ENCODE data around the gene SECISBP2L.
A peak's percentile ranks its signal among the peaks of the same experiment; 100 is the strongest.

SECISBP2L gene

DNA sequence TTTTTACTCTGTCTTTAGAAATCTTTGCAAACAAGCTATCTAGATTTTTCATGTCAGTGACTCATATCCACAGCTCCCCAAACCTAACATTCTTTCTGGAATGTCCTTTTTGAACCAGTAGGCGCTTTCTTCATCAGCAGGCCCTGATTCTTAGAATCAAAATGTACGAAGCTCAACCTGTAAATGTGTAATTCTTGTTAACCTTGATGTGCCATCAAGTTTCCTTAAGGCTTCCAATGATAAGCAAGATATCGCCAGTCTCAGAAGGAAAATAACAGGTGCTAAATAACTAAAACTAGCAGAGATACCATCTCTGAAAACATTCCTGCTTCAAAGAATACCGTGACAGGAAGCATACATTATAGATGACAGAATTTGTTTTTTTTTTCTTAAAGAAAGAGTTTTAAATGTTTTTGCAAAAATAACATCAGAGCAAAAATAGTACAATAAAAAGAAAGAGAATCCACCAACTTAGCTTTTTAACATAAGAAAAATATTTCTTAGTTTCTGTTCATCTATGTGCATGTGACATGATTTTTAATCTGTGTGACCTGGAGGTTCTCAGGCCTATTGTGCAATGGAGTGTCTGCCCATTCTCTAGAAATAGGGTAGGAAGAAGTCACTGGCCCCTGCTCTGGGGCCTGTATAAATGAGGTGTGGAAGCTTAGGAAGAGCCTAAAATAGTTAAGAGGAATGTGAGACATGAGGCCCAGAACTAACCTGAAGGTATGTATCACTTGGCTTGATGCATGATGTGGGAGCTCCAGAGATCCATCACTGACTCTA lies 14.7 kb upstream of the SECISBP2L start:
- in situ Hi-C loops (cut with HindIII; ENCODE audit: low pct_ligation_motif_present, low sequenced_read_pairs): no loop called here
- Histone ChIP-seq H3K27me3 (replicated peaks) (no peaks in the 10 kb centered on the region), H3K4me3 (ENCODE audit: low read depth, low read length) (no peak overlapping the region), H3K27ac (peak overlapping the region; percentile 18), H3K36me3 (replicated peaks) (no peaks in the 10 kb centered on the region)
- TF ChIP-seq, protein P1, sequence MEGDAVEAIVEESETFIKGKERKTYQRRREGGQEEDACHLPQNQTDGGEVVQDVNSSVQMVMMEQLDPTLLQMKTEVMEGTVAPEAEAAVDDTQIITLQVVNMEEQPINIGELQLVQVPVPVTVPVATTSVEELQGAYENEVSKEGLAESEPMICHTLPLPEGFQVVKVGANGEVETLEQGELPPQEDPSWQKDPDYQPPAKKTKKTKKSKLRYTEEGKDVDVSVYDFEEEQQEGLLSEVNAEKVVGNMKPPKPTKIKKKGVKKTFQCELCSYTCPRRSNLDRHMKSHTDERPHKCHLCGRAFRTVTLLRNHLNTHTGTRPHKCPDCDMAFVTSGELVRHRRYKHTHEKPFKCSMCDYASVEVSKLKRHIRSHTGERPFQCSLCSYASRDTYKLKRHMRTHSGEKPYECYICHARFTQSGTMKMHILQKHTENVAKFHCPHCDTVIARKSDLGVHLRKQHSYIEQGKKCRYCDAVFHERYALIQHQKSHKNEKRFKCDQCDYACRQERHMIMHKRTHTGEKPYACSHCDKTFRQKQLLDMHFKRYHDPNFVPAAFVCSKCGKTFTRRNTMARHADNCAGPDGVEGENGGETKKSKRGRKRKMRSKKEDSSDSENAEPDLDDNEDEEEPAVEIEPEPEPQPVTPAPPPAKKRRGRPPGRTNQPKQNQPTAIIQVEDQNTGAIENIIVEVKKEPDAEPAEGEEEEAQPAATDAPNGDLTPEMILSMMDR (IDR thresholded peaks at IDR 0.05; ENCODE audit: low read depth, low read length, missing control alignments): no peak
- peak; percentile 43 for DNase-seq

DNA sequence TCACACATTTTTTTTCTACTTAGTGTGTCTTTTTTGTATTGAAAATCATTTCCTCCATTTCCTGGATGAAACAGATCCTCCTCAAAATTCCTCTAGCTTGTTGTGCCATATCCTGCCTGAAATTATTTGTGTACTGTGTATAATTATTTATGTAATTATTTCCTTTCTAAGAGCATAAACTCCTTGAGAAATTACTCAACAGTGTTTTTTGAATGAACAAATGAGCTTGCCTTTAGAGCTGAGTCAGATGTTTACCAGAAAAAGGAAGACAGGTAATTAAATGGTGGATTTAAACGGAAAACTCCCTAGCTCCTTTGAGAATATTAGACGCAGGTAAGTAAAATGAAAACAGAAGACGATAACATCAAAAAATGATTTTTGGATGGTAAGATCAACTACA lies 13.2 kb upstream of the SECISBP2L start:
- H3K36me3 ChIP-seq (replicated peaks): no peaks in the 10 kb centered on the region
- DNase-seq: no peak
- no peak overlapping the region for H3K4me3 ChIP-seq (ENCODE audit: low read depth, low read length)
- no peaks in the 10 kb centered on the region for H3K27me3 ChIP-seq (replicated peaks)
- H3K27ac ChIP-seq: no peak overlapping the region
- TF ChIP-seq, protein P1 (IDR thresholded peaks at IDR 0.05; ENCODE audit: low read depth, low read length, missing control alignments): no peak
- in situ Hi-C loops (cut with HindIII; ENCODE audit: low pct_ligation_motif_present, low sequenced_read_pairs): no loop called here

DNA sequence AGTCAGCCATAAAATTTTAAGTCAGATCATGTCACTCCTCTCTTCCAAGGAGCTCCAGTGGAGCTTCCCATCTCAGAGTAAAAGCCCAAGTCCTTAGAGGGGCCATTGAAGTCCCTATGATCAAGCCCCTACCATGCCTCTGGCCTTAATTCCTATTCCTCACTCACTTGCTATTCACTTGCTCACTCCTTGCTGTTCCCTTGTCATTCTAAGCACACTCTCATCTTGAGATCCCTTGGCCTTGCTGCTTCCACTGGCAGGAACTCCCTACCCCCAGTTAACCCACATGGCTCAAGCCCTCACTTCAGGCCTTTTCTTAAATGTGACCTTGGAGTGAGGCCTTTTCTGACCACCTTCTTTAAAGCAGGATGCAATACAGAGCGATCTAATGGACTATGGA lies 12.3 kb upstream of the SECISBP2L start:
- Histone ChIP-seq H3K27me3 (replicated peaks) (no peaks in the 10 kb centered on the region), H3K36me3 (replicated peaks) (no peaks in the 10 kb centered on the region), H3K4me3 (ENCODE audit: low read depth, low read length) (no peak overlapping the region), H3K27ac (no peak overlapping the region)
- TF ChIP-seq, protein P1 (IDR thresholded peaks at IDR 0.05; ENCODE audit: low read depth, low read length, missing control alignments): no peak
- DNase-seq: no peak
- in situ Hi-C loops (cut with HindIII; ENCODE audit: low pct_ligation_motif_present, low sequenced_read_pairs): no loop called here

DNA sequence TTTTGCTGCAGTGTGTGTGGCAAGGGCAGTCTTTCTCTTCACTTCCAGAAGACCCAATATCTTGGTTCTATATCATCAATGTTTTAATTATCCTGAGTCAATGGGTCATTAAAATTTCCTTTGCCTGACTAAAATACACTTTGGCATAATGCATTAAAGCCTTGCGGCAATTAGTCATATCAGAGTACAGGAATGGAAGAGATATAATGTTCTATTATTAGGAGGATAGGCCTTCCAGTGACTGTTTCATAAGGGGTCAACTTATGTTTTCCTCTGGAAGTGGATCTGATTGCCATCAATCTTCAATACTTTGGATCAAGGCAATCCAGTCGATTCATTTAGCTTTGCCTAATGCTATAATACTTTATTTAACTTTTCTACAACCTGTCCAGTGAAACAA lies 9.4 kb upstream of the SECISBP2L start:
- H3K27me3 ChIP-seq (replicated peaks): no peaks in the 10 kb centered on the region
- DNase-seq: no peak
- TF ChIP-seq, protein P1 (IDR thresholded peaks at IDR 0.05; ENCODE audit: low read depth, low read length, missing control alignments): no peak
- H3K4me3 ChIP-seq (ENCODE audit: low read depth, low read length): no peak overlapping the region
- no peak overlapping the region for H3K27ac ChIP-seq
- H3K36me3 ChIP-seq (replicated peaks): no peaks in the 10 kb centered on the region
- in situ Hi-C loops (cut with HindIII; ENCODE audit: low pct_ligation_motif_present, low sequenced_read_pairs): no loop called here

DNA sequence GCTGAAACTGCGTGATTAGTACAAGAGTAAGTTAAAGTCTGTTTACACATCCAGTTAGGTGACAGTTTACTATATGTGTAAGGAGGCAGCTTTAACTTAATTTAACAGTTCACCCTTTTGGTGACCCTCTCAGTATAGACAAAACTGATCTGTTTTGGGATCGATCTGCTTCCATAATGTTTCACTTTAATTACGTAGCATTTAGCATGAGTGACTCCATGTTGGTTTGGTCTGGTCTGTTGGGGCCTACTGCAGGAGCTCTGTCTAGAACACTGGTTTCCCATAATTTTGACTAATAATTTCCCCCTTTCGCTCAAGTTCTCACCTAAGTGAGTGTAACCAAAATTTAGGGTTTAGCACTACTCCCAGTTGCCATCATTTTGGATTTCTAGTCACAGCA lies 6.4 kb upstream of the SECISBP2L start:
- Histone ChIP-seq H3K4me3 (ENCODE audit: low read depth, low read length) (no peak overlapping the region), H3K36me3 (replicated peaks) (no peaks in the 10 kb centered on the region), H3K27ac (no peak overlapping the region), H3K27me3 (replicated peaks) (no peaks in the 10 kb centered on the region)
- in situ Hi-C loops (cut with HindIII; ENCODE audit: low pct_ligation_motif_present, low sequenced_read_pairs): no loop called here
- TF ChIP-seq, protein P1 (IDR thresholded peaks at IDR 0.05; ENCODE audit: low read depth, low read length, missing control alignments): no peak
- DNase-seq: no peak

DNA sequence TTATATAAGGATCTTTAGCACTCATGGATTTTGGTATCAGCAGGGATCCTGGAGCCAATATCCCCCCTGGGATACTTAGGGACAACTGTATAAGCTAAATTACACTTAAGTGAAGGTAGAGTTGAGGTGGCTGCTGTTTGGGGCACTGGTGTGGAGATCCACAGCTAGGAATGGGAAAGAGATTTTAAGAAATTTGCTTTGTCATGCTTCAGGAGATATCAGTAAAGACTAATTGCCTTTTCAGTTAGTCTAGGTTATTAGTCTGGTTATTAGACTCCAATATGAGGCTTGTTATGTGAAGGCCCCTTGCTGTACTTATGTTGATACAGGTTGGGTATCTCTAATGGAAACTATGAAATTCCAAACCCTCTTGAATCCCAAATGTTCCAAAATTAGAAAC lies 1.2 kb upstream of the SECISBP2L start:
- TF ChIP-seq, protein P1 (IDR thresholded peaks at IDR 0.05; ENCODE audit: low read depth, low read length, missing control alignments): no peak
- no peak overlapping the region for H3K4me3 ChIP-seq (ENCODE audit: low read depth, low read length)
- no peak for DNase-seq

More for the DNA sequence above, 1.2 kb upstream of the SECISBP2L start:
- H3K27ac ChIP-seq: no peak overlapping the region
- no peaks in the 10 kb centered on the region for H3K27me3 ChIP-seq (replicated peaks)
- in situ Hi-C loops (cut with HindIII; ENCODE audit: low pct_ligation_motif_present, low sequenced_read_pairs): no loop called here
- H3K36me3 ChIP-seq (replicated peaks): peaks cover 2% of the 10 kb centered on the region
